Right lobe of liver (tissue), 4 donors: ENCODE data around the gene JAKMIP1.

ENCODE experiments used
- POLR2A ChIP-seq: fragments of 450-650 bp; IDR thresholded peaks from one replicate; pipeline ENCODE4 v1.6.1; 2017; ENCODE audit warnings: antibody characterized with exemption, mild to moderate bottlenecking
- TF ChIP-seq, protein P1 (sequence below), 4 donors: fragments of 200-600 bp in 3 of 4; fragments of 450-650 bp in 1 of 4; IDR thresholded peaks; one replicate each; pipeline versions ENCODE4 v1.5.1 to v1.8.0; 2016 to 2022; ENCODE audit warnings: antibody characterized with exemption in 4 of 4, mild to moderate bottlenecking in 2 of 4
- donor health status: DM: no; HTN: no; CAD: no.
- donor health status: DM: no; HTN: no; CAD: no.
- donor health status: DM: no; HTN: yes; CAD: no.

DNA sequence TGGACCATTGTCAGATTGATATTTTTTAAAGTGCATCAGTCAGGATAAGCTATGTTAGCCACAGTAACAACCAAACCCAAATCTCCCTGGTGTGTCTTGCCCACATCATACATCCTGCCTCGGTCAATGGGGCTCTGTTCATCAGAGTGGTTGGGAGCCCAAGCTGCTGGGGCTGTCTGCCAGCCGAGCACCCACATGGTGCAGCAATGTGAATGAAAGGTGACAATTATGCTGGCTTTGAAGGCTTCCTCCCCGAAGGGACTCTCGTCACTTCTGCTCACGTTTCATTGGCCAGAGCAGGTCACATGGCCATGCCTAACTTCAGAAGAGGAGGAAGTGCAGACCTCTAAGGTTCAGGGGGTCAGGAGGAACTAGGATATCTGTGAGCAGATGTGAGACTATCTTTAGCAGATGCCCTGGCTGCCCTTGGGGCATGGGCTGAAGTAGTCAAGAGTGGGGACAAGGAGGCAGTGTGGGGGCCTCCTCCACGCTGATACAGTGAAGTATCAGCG is 1.3 kb upstream of the JAKMIP1 start:
- TF ChIP-seq, protein P1, sequence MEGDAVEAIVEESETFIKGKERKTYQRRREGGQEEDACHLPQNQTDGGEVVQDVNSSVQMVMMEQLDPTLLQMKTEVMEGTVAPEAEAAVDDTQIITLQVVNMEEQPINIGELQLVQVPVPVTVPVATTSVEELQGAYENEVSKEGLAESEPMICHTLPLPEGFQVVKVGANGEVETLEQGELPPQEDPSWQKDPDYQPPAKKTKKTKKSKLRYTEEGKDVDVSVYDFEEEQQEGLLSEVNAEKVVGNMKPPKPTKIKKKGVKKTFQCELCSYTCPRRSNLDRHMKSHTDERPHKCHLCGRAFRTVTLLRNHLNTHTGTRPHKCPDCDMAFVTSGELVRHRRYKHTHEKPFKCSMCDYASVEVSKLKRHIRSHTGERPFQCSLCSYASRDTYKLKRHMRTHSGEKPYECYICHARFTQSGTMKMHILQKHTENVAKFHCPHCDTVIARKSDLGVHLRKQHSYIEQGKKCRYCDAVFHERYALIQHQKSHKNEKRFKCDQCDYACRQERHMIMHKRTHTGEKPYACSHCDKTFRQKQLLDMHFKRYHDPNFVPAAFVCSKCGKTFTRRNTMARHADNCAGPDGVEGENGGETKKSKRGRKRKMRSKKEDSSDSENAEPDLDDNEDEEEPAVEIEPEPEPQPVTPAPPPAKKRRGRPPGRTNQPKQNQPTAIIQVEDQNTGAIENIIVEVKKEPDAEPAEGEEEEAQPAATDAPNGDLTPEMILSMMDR (IDR thresholded peaks at IDR 0.05), result no peak
- no peak for TF ChIP-seq POLR2A
